Adrenal gland (tissue), 5 donors: ENCODE results near the gene ABL1.

ENCODE experiments used
- POLR2A ChIP-seq, 2 donors: fragments of 450-650 bp; IDR thresholded peaks; one replicate each; pipeline ENCODE4 v1.6.1; 2017; ENCODE audit warnings: antibody characterized with exemption in 2 of 2, mild to moderate bottlenecking in 2 of 2, moderate library complexity in 1 of 2
- TF ChIP-seq, protein P1 (sequence below), 6 experiments: fragments of 450-650 bp in 4 of 6; fragments of 200-600 bp in 2 of 6; sonication (generic) in 1 of 6; IDR thresholded peaks; 1 replicate in 5 of 6; 2 replicates in 1 of 6; pipeline versions ENCODE4 v1.5.1 to v1.8.0; 2016 to 2021; ENCODE audit warnings: antibody characterized with exemption in 6 of 6, mild to moderate bottlenecking in 2 of 6, moderate library complexity in 1 of 6
- donor health status: DM: no; HTN: no; CAD: no.

- TF ChIP-seq POLR2A (IDR thresholded peaks at IDR 0.05): no peak
- TF ChIP-seq, protein P1, sequence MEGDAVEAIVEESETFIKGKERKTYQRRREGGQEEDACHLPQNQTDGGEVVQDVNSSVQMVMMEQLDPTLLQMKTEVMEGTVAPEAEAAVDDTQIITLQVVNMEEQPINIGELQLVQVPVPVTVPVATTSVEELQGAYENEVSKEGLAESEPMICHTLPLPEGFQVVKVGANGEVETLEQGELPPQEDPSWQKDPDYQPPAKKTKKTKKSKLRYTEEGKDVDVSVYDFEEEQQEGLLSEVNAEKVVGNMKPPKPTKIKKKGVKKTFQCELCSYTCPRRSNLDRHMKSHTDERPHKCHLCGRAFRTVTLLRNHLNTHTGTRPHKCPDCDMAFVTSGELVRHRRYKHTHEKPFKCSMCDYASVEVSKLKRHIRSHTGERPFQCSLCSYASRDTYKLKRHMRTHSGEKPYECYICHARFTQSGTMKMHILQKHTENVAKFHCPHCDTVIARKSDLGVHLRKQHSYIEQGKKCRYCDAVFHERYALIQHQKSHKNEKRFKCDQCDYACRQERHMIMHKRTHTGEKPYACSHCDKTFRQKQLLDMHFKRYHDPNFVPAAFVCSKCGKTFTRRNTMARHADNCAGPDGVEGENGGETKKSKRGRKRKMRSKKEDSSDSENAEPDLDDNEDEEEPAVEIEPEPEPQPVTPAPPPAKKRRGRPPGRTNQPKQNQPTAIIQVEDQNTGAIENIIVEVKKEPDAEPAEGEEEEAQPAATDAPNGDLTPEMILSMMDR (IDR thresholded peaks at IDR 0.05): no peak
Measured at GRCh38 chr9:130831077-130831476, 4.0 kb upstream of the ABL1 start.
